ENCODE results near the gene IFI16. TPM values are rescaled to one million over a fixed set of nuclear protein-coding genes. Genes with fewer than 3 reads are reported as not detected.
A peak's percentile ranks its signal among the peaks of the same experiment; 100 is the strongest.
"Not testable (repeated sequence)": the region's sequence is repeated elsewhere in the genome, so short reads cannot be mapped to it uniquely, and the experiment has no call there.

Gene IFI16
- total RNA-seq, 2 donors from 2014 or later = 311 to 326 TPM

GRCh38 chr1:159092036-159092760 lies 82.5 kb downstream of the IFI16 start:
- Mint-ChIP-seq H3K4me3 (peak overlapping the region; percentile 22 to 57), H3K36me3 (ENCODE audit: insufficient read depth in 2 of 2) (no peaks in the 10 kb centered on the region), H3K27me3 (ENCODE audit: low read depth) (peaks cover 13% of the 10 kb centered on the region), H3K9me3 (no peaks in the 10 kb centered on the region), H3K27ac (peak overlapping the region; percentile 66), H3K4me1 (ENCODE audit: low read depth) (peaks cover 53% of the 10 kb centered on the region)
- no peak for ATAC-seq (replicated peaks in 1 of 2)
- no peak for DNase-seq

- DNase-seq (no peak), ATAC-seq (replicated peaks in 1 of 2) (no peak)
- Mint-ChIP-seq H3K27me3 (ENCODE audit: low read depth) (peaks cover 72% of the 10 kb centered on the region), H3K4me3 (no peak overlapping the region), H3K4me1 (ENCODE audit: low read depth) (no peaks in the 10 kb centered on the region), H3K9me3 (no peaks in the 10 kb centered on the region), H3K36me3 (ENCODE audit: insufficient read depth in 2 of 2) (no peaks in the 10 kb centered on the region), H3K27ac (no peak overlapping the region)
These were observed 88.9 kb downstream of the IFI16 start for GRCh38 chr1:159098596-159098995.

GRCh38 chr1:159100589-159100988 lies 90.9 kb downstream of the IFI16 start:
- peaks cover 76% of the 10 kb centered on the region for H3K27me3 Mint-ChIP-seq (ENCODE audit: low read depth)
- H3K27ac Mint-ChIP-seq = no peak overlapping the region
- H3K9me3 Mint-ChIP-seq = no peaks in the 10 kb centered on the region
- H3K4me1 Mint-ChIP-seq (ENCODE audit: low read depth) = no peaks in the 10 kb centered on the region
- H3K36me3 Mint-ChIP-seq (ENCODE audit: insufficient read depth in 2 of 2) = no peaks in the 10 kb centered on the region
- H3K4me3 Mint-ChIP-seq = no peak overlapping the region
- ATAC-seq (replicated peaks in 1 of 2) = no peak
- no peak for DNase-seq

- not testable (repeated sequence) for ATAC-seq (replicated peaks in 1 of 2); H3K36me3 Mint-ChIP-seq (ENCODE audit: insufficient read depth in 2 of 2); H3K27ac Mint-ChIP-seq; H3K9me3 Mint-ChIP-seq; H3K4me1 Mint-ChIP-seq (ENCODE audit: low read depth); H3K4me3 Mint-ChIP-seq; DNase-seq
- H3K27me3 Mint-ChIP-seq (ENCODE audit: low read depth) = peaks cover 71% of the 10 kb centered on the region
These were observed 93.3 kb downstream of the IFI16 start for GRCh38 chr1:159103021-159103420.

Other genes with a start within 250 kb of the IFI16 start
- not detected for gene OR6N1, start 237.7 kb upstream of the IFI16 start, total RNA-seq
- not detected for gene OR6N2, start 228.7 kb upstream of the IFI16 start, total RNA-seq
- gene MNDA, start 178.6 kb upstream of the IFI16 start, total RNA-seq = not detected
- gene PYHIN1, start 78.4 kb upstream of the IFI16 start, total RNA-seq = 10 to 100 TPM; 11.5 to 23.0 TPM
- 100 to 1,000 TPM in 1 of 2 donors, 10 to 100 TPM in 1; 37.6 to 103 TPM for gene AIM2, start 66.9 kb downstream of the IFI16 start, total RNA-seq
- gene CADM3, start 161.7 kb downstream of the IFI16 start, total RNA-seq = not detected
- not detected for gene ACKR1, start 195.0 kb downstream of the IFI16 start, total RNA-seq

Data from activated T-cell treated with anti-CD3 and anti-CD28 coated beads, Interleukin-2, amount 50 U/mL, for 72 hours (primary cell).